SK-N-SH (cell line): ENCODE results near the gene MRPS9. TPM values are rescaled to one million over a fixed set of nuclear protein-coding genes. Genes with fewer than 3 reads are reported as not detected.

Experiments used
- CTCF ChIA-PET: fragments of 300-600, 350-600 bp; formaldehyde crosslinking; extraction: SDS; loops from one replicate; lab custom pipeline; 2021; lab: Yijun Ruan, JAX
- POLR2A ChIA-PET: fragments of 350-600 bp; sonication (Branson Sonifier 250); formaldehyde crosslinking; extraction: SDS; loops from one replicate; lab custom pipeline; 2020; ENCODE audit warnings: antibody characterized with exemption, inconsistent platforms; lab: Yijun Ruan, JAX
- DNase-seq: peaks from one replicate; pipeline ENCODE4 v3.0.0; 2012
- H2AFZ ChIP-seq: fragments of 200-600 bp; sonication (generic); 2 replicates; pipeline ENCODE4 v1.8.1; 2016; ENCODE audit warnings: antibody characterized with exemption, mild to moderate bottlenecking, low read depth
- H3F3A ChIP-seq: fragments of 200-600 bp; sonication (generic); replicated peaks from 2 replicates; pipeline ENCODE3; 2016; ENCODE audit warnings: antibody characterized with exemption, mild to moderate bottlenecking; ENCODE audit not compliant: insufficient read depth
- H3K27ac ChIP-seq, 2 experiments: fragments of 200-500 bp in 1 of 2; fragments of 200-600 bp in 1 of 2; sonication (Bioruptor generic) in 1 of 2; sonication (generic), shearing (Covaris generic) in 1 of 2; 2 replicates each; pipeline versions ENCODE4 v1.5.1 to v1.6.1; 2014 to 2016; ENCODE audit warnings: low read depth in 2 of 2, inconsistent platforms in 1 of 2, low read length in 1 of 2, mild to moderate bottlenecking in 1 of 2, mixed read lengths in 1 of 2
- H3K27me3 ChIP-seq: fragments of 200-600 bp; sonication (generic), shearing (Covaris generic); 2 replicates; pipeline ENCODE4 v1.6.1; 2016; ENCODE audit warnings: mixed run types; ENCODE audit not compliant: insufficient read depth
- H3K36me3 ChIP-seq, 2 experiments: fragments of 200-500 bp in 1 of 2; fragments of 200-600 bp in 1 of 2; sonication (Bioruptor generic) in 1 of 2; sonication (generic) in 1 of 2; replicated peaks in 1 of 2; 2 replicates each; pipeline versions ENCODE3 to v1.5.1; 2014 to 2016; ENCODE audit warnings: low read length in 1 of 2, mild to moderate bottlenecking in 1 of 2; ENCODE audit not compliant: insufficient read depth in 2 of 2, control insufficient read depth in 1 of 2
- H3K4me1 ChIP-seq, 2 experiments: fragments of 200-500 bp in 1 of 2; fragments of 200-600 bp in 1 of 2; sonication (Bioruptor generic) in 1 of 2; sonication (generic), shearing (Covaris generic) in 1 of 2; 2 replicates each; pipeline versions ENCODE4 v1.5.1 to v1.6.1; 2014 to 2016; ENCODE audit warnings: low read depth in 1 of 2, low read length in 1 of 2, mixed run types in 1 of 2; ENCODE audit not compliant: insufficient read depth in 2 of 2, control insufficient read depth in 1 of 2
- H3K4me2 ChIP-seq: fragments of 200-600 bp; sonication (generic), shearing (Covaris generic); 2 replicates; pipeline ENCODE4 v1.6.1; 2017; ENCODE audit warnings: mixed run types
- H3K4me3 ChIP-seq, 2 experiments: fragments of 200-500 bp in 1 of 2; fragments of 200-600 bp in 1 of 2; sonication (Bioruptor generic) in 1 of 2; sonication (generic), shearing (Covaris generic) in 1 of 2; 2 replicates each; pipeline versions ENCODE4 v1.5.1 to v1.8.1; 2014 to 2016; ENCODE audit warnings: low read depth in 2 of 2, inconsistent platforms in 1 of 2, low read length in 1 of 2, mild to moderate bottlenecking in 1 of 2, mixed read lengths in 1 of 2, moderate library complexity in 1 of 2
- H3K79me2 ChIP-seq: fragments of 200-600 bp; sonication (generic); 2 replicates; pipeline ENCODE4 v1.8.1; 2017; ENCODE audit warnings: mild to moderate bottlenecking; ENCODE audit not compliant: insufficient read depth
- H3K9ac ChIP-seq: fragments of 200-600 bp; sonication (generic); 2 replicates; pipeline ENCODE4 v1.6.1; 2017; ENCODE audit warnings: mixed run types
- H3K9me2 ChIP-seq: fragments of 200-600 bp; sonication (generic); 2 replicates; pipeline ENCODE4 v1.6.1; 2017; ENCODE audit warnings: mixed run types
- H3K9me3 ChIP-seq: fragments of 200-600 bp; sonication (generic); 2 replicates; pipeline ENCODE4 v1.6.1; 2017; ENCODE audit warnings: mixed run types, mild to moderate bottlenecking, moderate library complexity
- H4K20me1 ChIP-seq: fragments of 200-600 bp; sonication (generic); 2 replicates; pipeline ENCODE4 v1.6.1; 2017; ENCODE audit warnings: mild to moderate bottlenecking, mixed run types; ENCODE audit not compliant: insufficient read depth
- CHD2 ChIP-seq: fragments of 150-350 bp; IDR thresholded peaks from 2 replicates; pipeline ENCODE4 v1.6.1; 2018; ENCODE audit warnings: low read length; ENCODE audit not compliant: partially characterized antibody
- CTCF ChIP-seq: fragments of 200-600 bp; sonication (generic); IDR thresholded peaks from 2 replicates; pipeline ENCODE4 v1.6.1; 2017; ENCODE audit warnings: antibody characterized with exemption, mild to moderate bottlenecking, moderate library complexity
- ELF1 ChIP-seq: IDR thresholded peaks from 2 replicates; pipeline ENCODE4 v1.4.0; 2012
- EP300 ChIP-seq, 2 experiments: IDR thresholded peaks; 2 replicates each; pipeline versions ENCODE4 v1.4.0 to v1.6.1; 2012; ENCODE audit warnings: borderline replicate concordance in 1 of 2, low read depth in 1 of 2, low read length in 1 of 2
- FOXJ3 ChIP-seq: sonication (generic); formaldehyde crosslinking; IDR thresholded peaks from 2 replicates; pipeline ENCODE4 v1.5.1; 2020; ENCODE audit warnings: mild to moderate bottlenecking, missing genetic modification reagents
- GATA2 ChIP-seq: sonication (generic); formaldehyde crosslinking; IDR thresholded peaks from 2 replicates; pipeline ENCODE4 v1.5.0; 2020; ENCODE audit warnings: mild to moderate bottlenecking, missing genetic modification reagents
- MXI1 ChIP-seq: IDR thresholded peaks from 2 replicates; pipeline ENCODE4 v1.6.1; 2012; ENCODE audit warnings: mild to moderate bottlenecking, low read depth, low read length, improper control_type of control experiment
- NFIC ChIP-seq: IDR thresholded peaks from 2 replicates; pipeline ENCODE4 v1.4.0; 2012; ENCODE audit warnings: borderline replicate concordance
- RFX5 ChIP-seq: IDR thresholded peaks from 2 replicates; pipeline ENCODE4 v1.6.1; 2012; ENCODE audit warnings: mild to moderate bottlenecking, improper control_type of control experiment, low read length
- SIN3A ChIP-seq: IDR thresholded peaks from 2 replicates; pipeline ENCODE4 v1.6.1; 2012; ENCODE audit warnings: low read depth, mild to moderate bottlenecking, low read length, moderate library complexity, borderline replicate concordance
- TCF12 ChIP-seq: IDR thresholded peaks from 2 replicates; pipeline ENCODE4 v1.4.0; 2012
- USF1 ChIP-seq: IDR thresholded peaks from 2 replicates; pipeline ENCODE4 v1.4.0; 2012; ENCODE audit warnings: low read depth, borderline replicate concordance
- YY1 ChIP-seq: IDR thresholded peaks from 2 replicates; pipeline ENCODE4 v1.4.0; 2012; ENCODE audit warnings: low read depth, mild to moderate bottlenecking
- WGBS: methylation state at CpG from one replicate; pipeline ENCODE4 v1.1.6; 2017; ENCODE audit warnings: low lambda C conversion rate; 5-methylcytosine and 5-hydroxymethylcytosine counted together
- polyA plus RNA-seq, 3 experiments: library from polyadenylated mRNA; depleted of rRNA; stranded (reverse); fragments of >200 nt; gene quantifications; 2 replicates each; pipeline ENCODE4 v1.2.3, GENCODE V29; 2012

MRPS9 gene
- polyA plus RNA-seq, 1 of the 3 experiments (the other 2 are of a cell fraction) = 31.8 TPM

DNA sequence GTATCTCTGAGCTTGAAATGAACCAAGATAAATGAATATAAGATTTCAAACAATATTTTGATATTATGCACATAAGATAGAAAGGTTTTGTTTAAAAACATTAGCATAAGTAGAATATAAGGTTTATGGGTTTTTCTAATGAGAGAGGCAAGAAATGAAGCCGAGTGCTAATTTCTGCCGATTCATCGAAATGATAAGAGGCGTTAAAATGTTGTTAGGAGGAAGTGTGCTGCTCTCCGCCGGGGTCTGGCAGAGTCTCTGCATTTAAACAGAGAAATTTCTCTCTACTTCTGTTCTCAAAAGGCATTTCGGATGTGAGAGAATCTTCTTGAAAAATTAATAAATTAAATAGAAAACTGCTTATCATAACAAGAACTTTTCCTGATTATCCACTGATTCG is 83.6 kb downstream of the MRPS9 start (continued):
- no peak for TF ChIP-seq USF1
- TF ChIP-seq GATA2 (CRISPR knock-in tag) = no peak
- no peak for TF ChIP-seq YY1
- TF ChIP-seq NFIC = no peak
- TF ChIP-seq SIN3A = no peak

- Histone ChIP-seq H3K9me3 (no peaks in the 10 kb centered on the region), H3K36me3 (no peaks in the 10 kb centered on the region), H3F3A (no peaks in the 10 kb centered on the region), H3K9me2 (no peaks in the 10 kb centered on the region), H3K4me1 (no peaks in the 10 kb centered on the region), H3K4me2 (no peak overlapping the region), H3K4me3 (no peak overlapping the region), H3K27ac (no peak overlapping the region), H4K20me1 (no peaks in the 10 kb centered on the region), H3K9ac (no peak overlapping the region), H3K27me3 (no peaks in the 10 kb centered on the region; the same call in 1 of the 2 replicates), H2AFZ (no peak overlapping the region), H3K79me2 (no peaks in the 10 kb centered on the region)
- CTCF ChIA-PET = interaction anchor here (1.0 to 18.8 kb wide), 3 partner anchors 8 to 114 kb away, joined by 3 to 459 read pairs (median 21); partner anchors contain the start of gene GPR45
- peak; percentile 41 for DNase-seq
- TF ChIP-seq RFX5 (no peak), CTCF (peak; percentile 16; the same call in 1 of the 2 replicates)
- POLR2A ChIA-PET = no interaction called here
- WGBS = 38% methylated on average over 4 of the region's 4 CpGs
These were observed 87.6 kb downstream of the MRPS9 start for GRCh38 chr2:105125428-105125827.

DNA sequence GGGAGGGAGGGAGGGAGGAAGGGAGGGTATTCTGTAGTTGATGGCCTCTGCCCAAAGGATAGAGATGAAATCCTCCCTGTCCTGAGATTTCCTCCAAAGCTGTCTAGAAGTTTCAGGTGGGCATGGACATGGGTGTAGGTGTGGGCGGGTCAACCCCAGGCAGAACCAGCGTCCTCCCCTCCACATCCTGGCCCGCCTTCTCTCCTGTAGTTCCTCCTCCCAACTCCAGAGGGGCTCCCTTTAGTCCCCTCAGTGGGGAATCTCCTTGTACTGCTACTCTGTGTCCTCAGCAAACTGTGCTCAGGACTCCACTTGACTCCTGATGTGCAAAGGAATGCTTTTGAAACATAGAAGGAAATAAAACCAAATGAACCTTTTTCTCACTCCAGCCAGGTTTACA is 88.1 kb downstream of the MRPS9 start:
- Histone ChIP-seq H4K20me1 (no peaks in the 10 kb centered on the region), H3K9ac (no peak overlapping the region), H3K27ac (no peak overlapping the region), H2AFZ (no peak overlapping the region), H3K4me2 (no peak overlapping the region), H3F3A (no peaks in the 10 kb centered on the region), H3K27me3 (no peaks in the 10 kb centered on the region; the same call in 1 of the 2 replicates), H3K9me3 (no peaks in the 10 kb centered on the region), H3K4me1 (no peaks in the 10 kb centered on the region), H3K9me2 (no peaks in the 10 kb centered on the region), H3K4me3 (no peak overlapping the region), H3K79me2 (no peaks in the 10 kb centered on the region), H3K36me3 (no peaks in the 10 kb centered on the region)
- TF ChIP-seq MXI1 (no peak), EP300 (IDR thresholded peaks at IDR 0.05; ENCODE audit: borderline replicate concordance in 1 of 2, low read depth in 1 of 2, low read length in 1 of 2) (no peak), CHD2 (no peak), FOXJ3 (CRISPR knock-in tag) (no peak), ELF1 (no peak), TCF12 (no peak)
- WGBS = 29% methylated on average over 3 of the region's 3 CpGs
- no peak for DNase-seq
- ChIA-PET CTCF (interaction anchor here (0.6 to 18.8 kb wide), 4 partner anchors 9 to 113 kb away, joined by 3 to 459 read pairs (median 12); partner anchors contain the start of gene GPR45), POLR2A (no interaction called here)
